GM23338 (cell line): ENCODE measurements around the gene TRMT11.

Source experiments
- CTCF ChIP-seq, 2 experiments: fragments of 200-600 bp in 1 of 2; sonication (generic) in 1 of 2; conservative IDR thresholded peaks; 2 replicates each; pipeline versions ENCODE4 v1.5.1 to v1.6.1; 2016 to 2017; ENCODE audit warnings: antibody characterized with exemption in 2 of 2, low read depth in 2 of 2, mild to moderate bottlenecking in 2 of 2, moderate library complexity in 1 of 2
- ZNF331 ChIP-seq: fragments of 250-450 bp; sonication (Bioruptor Pico); IDR thresholded peaks from 2 replicates; pipeline ENCODE4 v1.5.0; 2020; ENCODE audit warnings: low read depth, mild to moderate bottlenecking, moderate library complexity

- TF ChIP-seq CTCF (conservative IDR thresholded peaks at IDR 0.05; ENCODE audit: low read depth in 2 of 2) (no peak), ZNF331 (CRISPR knock-in tag) (no peak)
These were observed 66.1 kb downstream of the TRMT11 start for GRCh38 chr6:126052485-126052884.
